Activated CD8-positive, alpha-beta T cell treated with anti-CD3 and anti-CD28 coated beads for 36 hours (primary cell): ENCODE measurements around the gene DDX10. TPM values are rescaled to one million over a fixed set of nuclear protein-coding genes. Genes with fewer than 3 reads are reported as not detected.

Source experiments
- ATAC-seq: fragments of 200-7000 bp; cut with Tn5 transposase; one replicate; pipeline ENCODE4 v1.10.0; 2021; ENCODE audit warnings: mild to moderate bottlenecking, moderate library complexity
- CTCF ChIA-PET: fragments of 350-600 bp; sonication (Branson Sonifier 250); formaldehyde crosslinking; loops from one replicate; lab custom pipeline; 2021; ENCODE audit warnings: antibody characterized with exemption; lab: Charles Lee
- POLR2A ChIA-PET: fragments of 350-600 bp; sonication (Branson Sonifier 250); formaldehyde crosslinking; loops from one replicate; lab custom pipeline; 2021; ENCODE audit warnings: antibody characterized with exemption; lab: Charles Lee
- DNase-seq: peaks from one replicate; pipeline ENCODE4 v3.0.0-alpha.2; 2020
- H3K27ac Mint-ChIP-seq: one replicate; pipeline ENCODE4 v1.8.0; 2021; ENCODE audit warnings: mild to moderate bottlenecking, mixed read lengths
- H3K27me3 Mint-ChIP-seq: one replicate; pipeline ENCODE4 v1.8.0; 2021; ENCODE audit warnings: mixed read lengths
- H3K36me3 Mint-ChIP-seq: one replicate; pipeline ENCODE4 v1.8.0; 2021; ENCODE audit warnings: low read depth, mixed read lengths
- H3K4me1 Mint-ChIP-seq: one replicate; pipeline ENCODE4 v1.8.0; 2021; ENCODE audit warnings: low read depth, mixed read lengths
- H3K4me3 Mint-ChIP-seq: one replicate; pipeline ENCODE4 v1.8.0; 2021; ENCODE audit warnings: mild to moderate bottlenecking, moderate library complexity, mixed read lengths
- H3K9me3 Mint-ChIP-seq: one replicate; pipeline ENCODE4 v1.8.0; 2021; ENCODE audit warnings: mixed read lengths
- CTCF ChIP-seq: fragments of 200-600 bp; IDR thresholded peaks from one replicate; pipeline ENCODE4 v1.8.0; 2022; ENCODE audit warnings: antibody characterized with exemption, mild to moderate bottlenecking
- intact Hi-C: fragments of 100-400 bp; cut with micrococcal nuclease; formaldehyde crosslinking; loops from one replicate; pipeline ENCODE4 v1.10.0; 2022
- total RNA-seq, 2 experiments: library from RNA; stranded (reverse); gene quantifications; one replicate each; pipeline ENCODE4 v1.2.3, GENCODE V29; 2021

Gene DDX10
- total RNA-seq, 2 experiments from 2014 or later: 45.4 to 46.3 TPM

DNA sequence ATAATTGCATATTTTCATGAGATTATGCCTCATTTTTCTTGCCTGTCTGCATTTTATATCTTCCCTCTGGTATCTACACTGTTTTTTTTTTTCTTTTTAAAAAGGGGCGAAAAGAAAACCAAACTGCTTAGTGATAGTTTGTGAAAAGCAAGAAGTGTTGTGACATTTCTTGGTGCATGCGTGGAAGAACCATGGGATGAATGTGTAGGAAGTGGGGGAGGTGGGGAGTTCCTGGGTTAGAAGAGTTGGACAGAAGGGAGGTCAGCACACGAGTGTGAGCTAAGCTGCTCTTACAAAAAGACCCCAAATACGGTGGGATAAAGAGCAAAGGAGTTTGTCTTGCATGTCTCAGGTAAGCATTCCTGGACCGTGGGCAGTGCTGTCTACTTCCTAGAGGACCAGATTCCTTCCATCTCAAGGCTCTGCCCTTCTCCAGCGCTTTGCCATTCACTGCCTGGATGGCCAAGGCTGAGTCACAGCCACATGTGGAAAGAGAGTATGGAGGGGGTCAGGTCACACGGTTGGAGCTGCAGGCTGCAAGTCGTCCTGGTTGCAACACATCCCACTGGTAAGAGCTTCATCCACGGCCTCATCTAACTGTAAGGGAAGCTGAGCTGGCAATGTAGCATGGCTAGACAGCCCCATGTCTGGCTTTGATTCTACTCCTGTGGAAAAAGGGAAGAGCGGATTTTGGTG lies 300.6 kb downstream of the DDX10 start:
- POLR2A ChIA-PET: no interaction called here
- no peaks in the 10 kb centered on the region for H3K9me3 Mint-ChIP-seq

DNA sequence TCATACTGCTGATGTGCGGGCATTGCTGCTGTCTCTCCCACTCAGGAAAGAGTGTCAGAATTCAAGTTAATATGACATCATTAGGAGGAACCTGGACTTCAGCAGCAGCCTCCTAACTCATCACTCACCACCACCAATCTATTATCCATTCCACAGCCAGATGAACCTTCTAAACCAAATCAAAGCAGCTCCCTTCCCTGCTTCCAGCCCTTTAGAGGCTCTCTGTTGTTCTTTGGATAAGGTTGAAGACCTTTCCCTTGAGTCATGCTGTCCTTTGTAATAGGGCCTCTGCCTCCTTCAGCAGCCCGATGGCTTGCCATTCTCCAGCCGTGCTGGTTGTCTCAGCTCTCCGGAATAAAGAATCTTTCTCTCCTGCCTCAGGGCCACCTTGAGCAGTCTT lies 301.3 kb downstream of the DDX10 start:
- Mint-ChIP-seq H3K27ac (no peak overlapping the region), H3K4me3 (no peak overlapping the region), H3K27me3 (no peaks in the 10 kb centered on the region), H3K9me3 (no peaks in the 10 kb centered on the region), H3K4me1 (no peaks in the 10 kb centered on the region), H3K36me3 (no peaks in the 10 kb centered on the region)
- intact Hi-C loops: no loop called here
- DNase-seq (no peak), ATAC-seq (no peak)
- POLR2A ChIA-PET: no interaction called here
- TF ChIP-seq CTCF: no peak
- CTCF ChIA-PET: no interaction called here

More for the DNA sequence above, 300.6 kb downstream of the DDX10 start:
- H3K27ac Mint-ChIP-seq: no peak overlapping the region
- CTCF ChIA-PET: no interaction called here
- no peaks in the 10 kb centered on the region for H3K36me3 Mint-ChIP-seq
- ATAC-seq: no peak
- DNase-seq: no peak
- H3K4me3 Mint-ChIP-seq: no peak overlapping the region
- no peak for TF ChIP-seq CTCF
- no peaks in the 10 kb centered on the region for H3K27me3 Mint-ChIP-seq
- H3K4me1 Mint-ChIP-seq: peaks cover 4% of the 10 kb centered on the region
- intact Hi-C loops: no loop called here

DNA sequence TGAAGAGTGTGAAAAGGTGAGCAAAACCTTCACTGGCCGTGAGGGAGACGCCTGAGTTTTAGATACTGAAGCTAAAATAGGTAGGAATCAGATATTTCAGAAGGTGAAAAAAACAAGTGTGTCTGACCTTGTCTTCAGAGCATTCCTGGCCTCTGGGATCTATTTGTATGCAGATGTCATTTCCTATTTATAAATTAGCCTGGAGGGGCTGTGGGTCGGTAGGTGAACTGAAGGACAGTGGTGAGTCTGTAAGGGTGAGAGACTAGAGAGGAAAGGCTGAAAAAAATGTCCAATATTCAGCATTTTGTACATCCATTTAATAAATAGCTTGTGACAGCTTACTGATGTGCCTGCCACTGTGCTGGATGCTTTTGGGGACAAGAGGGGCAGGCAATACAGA lies 302.1 kb downstream of the DDX10 start:
- ChIA-PET POLR2A (no interaction called here), CTCF (no interaction called here)
- H3K27me3 Mint-ChIP-seq: no peaks in the 10 kb centered on the region
- ATAC-seq (no peak), DNase-seq (no peak)
- H3K4me3 Mint-ChIP-seq: no peak overlapping the region
- H3K9me3 Mint-ChIP-seq: no peaks in the 10 kb centered on the region
- H3K27ac Mint-ChIP-seq: no peak overlapping the region
- no peaks in the 10 kb centered on the region for H3K36me3 Mint-ChIP-seq
- no peak for TF ChIP-seq CTCF
- H3K4me1 Mint-ChIP-seq: no peaks in the 10 kb centered on the region
- intact Hi-C loops: no loop called here

- Mint-ChIP-seq H3K27ac (no peak overlapping the region), H3K36me3 (no peaks in the 10 kb centered on the region), H3K9me3 (no peaks in the 10 kb centered on the region), H3K27me3 (no peaks in the 10 kb centered on the region), H3K4me1 (no peaks in the 10 kb centered on the region), H3K4me3 (no peak overlapping the region)
- DNase-seq (no peak), ATAC-seq (no peak)
- ChIA-PET POLR2A (no interaction called here), CTCF (no interaction called here)
- no peak for TF ChIP-seq CTCF
- intact Hi-C loops: no loop called here
Measured at GRCh38 chr11:108967571-108967970, 302.7 kb downstream of the DDX10 start.

DNA sequence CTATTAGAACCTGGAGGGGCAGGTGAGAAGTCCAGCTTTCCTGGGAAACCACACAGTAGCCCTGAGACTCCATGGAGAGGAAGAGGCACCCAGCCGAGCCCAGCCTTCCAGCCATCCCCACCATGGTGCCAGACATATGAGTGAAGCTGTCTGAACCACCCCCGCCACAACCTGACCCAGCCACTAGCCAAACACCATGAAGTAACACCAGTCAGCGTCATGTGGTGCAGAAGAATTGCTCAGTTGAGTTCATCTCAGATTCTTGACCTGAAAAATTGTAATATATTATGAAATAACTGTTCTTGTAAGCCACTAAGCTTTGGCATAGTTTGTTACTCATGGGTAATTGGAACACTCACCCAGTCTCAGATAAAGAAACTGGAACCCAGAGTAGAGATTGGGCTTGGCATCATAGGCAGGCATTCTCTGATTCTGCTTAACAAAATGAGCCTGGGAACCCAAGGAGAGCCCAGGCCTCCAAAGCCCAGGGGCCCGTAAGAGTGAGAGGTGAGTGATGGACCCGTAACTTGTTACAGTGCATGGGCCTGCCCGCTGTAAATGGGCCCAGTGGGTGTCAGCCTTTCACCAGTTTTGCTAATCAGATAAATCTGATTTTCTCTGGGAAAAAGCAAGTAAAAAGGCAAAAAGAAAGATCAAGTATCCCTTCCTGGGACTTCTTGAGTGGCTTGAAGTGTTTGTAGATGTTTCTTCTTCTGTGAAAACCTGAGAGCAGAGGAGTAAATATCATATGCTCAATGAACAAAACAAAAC lies 305.5 kb downstream of the DDX10 start:
- Mint-ChIP-seq H3K27me3 (no peaks in the 10 kb centered on the region), H3K9me3 (no peaks in the 10 kb centered on the region), H3K36me3 (no peaks in the 10 kb centered on the region), H3K4me1 (no peaks in the 10 kb centered on the region), H3K27ac (no peak overlapping the region), H3K4me3 (no peak overlapping the region)
- no peak for ATAC-seq
- TF ChIP-seq CTCF: no peak
- CTCF ChIA-PET: no interaction called here
- intact Hi-C loops: no loop called here
- DNase-seq: no peak
- POLR2A ChIA-PET: interaction anchor here (0.6 kb wide), 1 partner anchor 735 kb away, joined by 3 read pairs; no protein-coding TSS in a partner anchor
